Osteocyte (in vitro differentiated cells): ENCODE results near the gene CAMK1D. TPM values are rescaled to one million over a fixed set of nuclear protein-coding genes. Genes with fewer than 3 reads are reported as not detected.
"Not testable (repeated sequence)": the region's sequence is repeated elsewhere in the genome, so short reads cannot be mapped to it uniquely, and the experiment has no call there.

Source experiments
- DNase-seq: peaks from one replicate; pipeline ENCODE4 v3.0.0; 2021; ENCODE audit warnings: mixed read lengths; ENCODE audit not compliant: unreplicated experiment; ENCODE audit errors: extremely low spot score
- H3K27ac Mint-ChIP-seq: one replicate; pipeline ENCODE4 v1.8.0; 2021; ENCODE audit warnings: mild to moderate bottlenecking, mixed read lengths; ENCODE audit not compliant: unreplicated experiment
- H3K27me3 Mint-ChIP-seq: one replicate; pipeline ENCODE4 v1.8.0; 2021; ENCODE audit warnings: mixed read lengths; ENCODE audit not compliant: unreplicated experiment
- H3K36me3 Mint-ChIP-seq: one replicate; pipeline ENCODE4 v1.8.0; 2021; ENCODE audit warnings: mixed read lengths; ENCODE audit not compliant: unreplicated experiment
- H3K4me1 Mint-ChIP-seq: one replicate; pipeline ENCODE4 v1.8.0; 2021; ENCODE audit warnings: mixed read lengths; ENCODE audit not compliant: unreplicated experiment
- H3K4me3 Mint-ChIP-seq: one replicate; pipeline ENCODE4 v1.8.0; 2021; ENCODE audit warnings: mild to moderate bottlenecking, moderate library complexity, mixed read lengths; ENCODE audit not compliant: unreplicated experiment
- H3K9me3 Mint-ChIP-seq: one replicate; pipeline ENCODE4 v1.8.0; 2021; ENCODE audit warnings: mixed read lengths; ENCODE audit not compliant: unreplicated experiment
- CTCF ChIP-seq: fragments of 200-600 bp; sonication (generic); IDR thresholded peaks from 2 replicates; pipeline ENCODE4 v1.5.0; 2021; ENCODE audit warnings: antibody characterized with exemption, mild to moderate bottlenecking, moderate library complexity
- total RNA-seq: library from RNA; stranded (reverse); gene quantifications from 2 replicates; pipeline ENCODE4 v1.2.1, GENCODE V29; 2021

The CAMK1D gene
- total RNA-seq, 1 donor from 2014 or later = 13.7 TPM

- Mint-ChIP-seq H3K4me1 (no peaks in the 10 kb centered on the region), H3K4me3 (no peak overlapping the region), H3K27ac (no peak overlapping the region), H3K9me3 (no peaks in the 10 kb centered on the region), H3K36me3 (no peaks in the 10 kb centered on the region), H3K27me3 (peaks cover 2% of the 10 kb centered on the region)
- TF ChIP-seq CTCF = no peak
- DNase-seq = no peak
Observed at GRCh38 chr10:12430406-12430982, 81.1 kb downstream of the CAMK1D start.

GRCh38 chr10:12431151-12432101, 82.1 kb downstream of the CAMK1D start:
- Mint-ChIP-seq H3K4me3 (no peak overlapping the region), H3K36me3 (no peaks in the 10 kb centered on the region), H3K9me3 (no peaks in the 10 kb centered on the region), H3K27ac (no peak overlapping the region), H3K27me3 (peaks cover 4% of the 10 kb centered on the region), H3K4me1 (no peaks in the 10 kb centered on the region)
- DNase-seq = no peak
- TF ChIP-seq CTCF = no peak

GRCh38 chr10:12432402-12433189, 83.2 kb downstream of the CAMK1D start:
- Mint-ChIP-seq H3K9me3 (no peaks in the 10 kb centered on the region), H3K27ac (no peak overlapping the region), H3K4me3 (no peak overlapping the region), H3K4me1 (no peaks in the 10 kb centered on the region), H3K36me3 (no peaks in the 10 kb centered on the region), H3K27me3 (peaks cover 5% of the 10 kb centered on the region)
- no peak for TF ChIP-seq CTCF
- no peak for DNase-seq

GRCh38 chr10:12434277-12434676, 84.9 kb downstream of the CAMK1D start:
- Mint-ChIP-seq H3K27me3 (peaks cover 5% of the 10 kb centered on the region), H3K27ac (no peak overlapping the region), H3K36me3 (no peaks in the 10 kb centered on the region), H3K4me1 (peaks cover 12% of the 10 kb centered on the region), H3K9me3 (no peaks in the 10 kb centered on the region), H3K4me3 (no peak overlapping the region)
- no peak for TF ChIP-seq CTCF
- no peak for DNase-seq

- H3K27me3 Mint-ChIP-seq, DNase-seq, H3K36me3 Mint-ChIP-seq, H3K4me3 Mint-ChIP-seq, H3K27ac Mint-ChIP-seq, H3K9me3 Mint-ChIP-seq: not testable (repeated sequence)
- peaks cover 12% of the 10 kb centered on the region for H3K4me1 Mint-ChIP-seq
Observed at GRCh38 chr10:12434677-12435076, 85.3 kb downstream of the CAMK1D start.
